Measurements from ENCODE around the gene ASTN2.

The ASTN2 gene

DNA sequence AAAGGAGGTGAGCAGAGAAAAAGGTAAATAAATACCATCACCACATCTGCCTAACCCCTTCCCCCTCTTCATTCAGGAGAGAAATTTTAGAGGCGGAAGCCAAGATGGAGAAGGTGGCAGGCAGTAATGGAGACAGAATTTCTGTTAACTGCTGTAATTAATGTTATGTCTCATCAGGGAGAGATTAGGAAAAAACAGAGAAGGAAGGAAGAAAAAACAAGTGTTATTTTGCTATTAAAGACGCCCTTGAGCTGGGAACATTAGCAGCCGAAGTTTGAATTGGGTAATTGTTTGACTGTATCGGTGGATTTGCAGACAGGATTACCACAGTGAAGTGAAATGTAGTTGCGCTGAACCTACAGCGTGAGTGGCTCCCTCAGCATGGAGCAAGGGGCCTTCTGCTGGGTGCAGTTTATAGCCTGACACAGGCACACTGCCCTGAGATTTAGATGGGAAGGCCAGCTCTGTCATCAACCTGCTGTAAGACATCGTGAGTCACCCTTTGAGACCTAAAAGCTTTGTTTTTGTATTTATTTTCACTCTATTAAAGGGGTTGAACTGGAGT is 136.3 kb downstream of the ASTN2 start:
- no peaks in the 10 kb centered on the region for H3K27me3 ChIP-seq (ENCODE audit: control insufficient read depth, insufficient read depth, low read length)

DNA sequence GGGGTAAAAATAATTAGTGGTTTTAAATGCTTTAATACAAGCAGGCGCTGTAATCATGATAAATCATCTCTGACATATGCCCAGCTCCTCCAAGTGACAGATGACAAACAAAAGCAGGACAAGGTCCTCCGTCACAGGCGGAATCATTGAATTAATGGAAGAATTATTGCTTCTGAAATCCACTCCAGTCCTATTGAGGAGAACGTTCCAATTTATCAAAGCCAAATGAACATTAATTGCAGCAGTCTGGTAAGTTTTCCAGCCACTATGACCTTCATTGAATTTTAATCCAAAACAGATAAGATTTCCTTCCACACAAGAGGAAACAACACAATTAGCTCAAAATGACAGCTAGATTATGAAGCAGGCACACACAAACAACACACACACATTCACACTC is 136.8 kb downstream of the ASTN2 start:
- H3K9ac ChIP-seq (ENCODE audit: low read length): no peak overlapping the region
- H3K36me3 ChIP-seq (ENCODE audit: control insufficient read depth, insufficient read depth, low read length): no peaks in the 10 kb centered on the region
- no peaks in the 10 kb centered on the region for H3K4me1 ChIP-seq (ENCODE audit: control insufficient read depth, insufficient read depth, low read length)
- H3K4me3 ChIP-seq (ENCODE audit: low read depth, low read length): no peak overlapping the region
- H3K27ac ChIP-seq (ENCODE audit: low read depth, low read length): no peak overlapping the region
- H3K9me3 ChIP-seq (ENCODE audit: control insufficient read depth, insufficient read depth, low read depth, low read length): no peaks in the 10 kb centered on the region
- no peaks in the 10 kb centered on the region for H3K27me3 ChIP-seq (ENCODE audit: control insufficient read depth, insufficient read depth, low read length)

More for the DNA sequence above, 136.3 kb downstream of the ASTN2 start:
- Histone ChIP-seq H3K4me1 (ENCODE audit: control insufficient read depth, insufficient read depth, low read length) (no peaks in the 10 kb centered on the region), H3K9me3 (ENCODE audit: control insufficient read depth, insufficient read depth, low read depth, low read length) (no peaks in the 10 kb centered on the region), H3K36me3 (ENCODE audit: control insufficient read depth, insufficient read depth, low read length) (no peaks in the 10 kb centered on the region), H3K27ac (ENCODE audit: low read depth, low read length) (no peak overlapping the region), H3K4me3 (ENCODE audit: low read depth, low read length) (no peak overlapping the region), H3K9ac (ENCODE audit: low read length) (no peak overlapping the region)

DNA sequence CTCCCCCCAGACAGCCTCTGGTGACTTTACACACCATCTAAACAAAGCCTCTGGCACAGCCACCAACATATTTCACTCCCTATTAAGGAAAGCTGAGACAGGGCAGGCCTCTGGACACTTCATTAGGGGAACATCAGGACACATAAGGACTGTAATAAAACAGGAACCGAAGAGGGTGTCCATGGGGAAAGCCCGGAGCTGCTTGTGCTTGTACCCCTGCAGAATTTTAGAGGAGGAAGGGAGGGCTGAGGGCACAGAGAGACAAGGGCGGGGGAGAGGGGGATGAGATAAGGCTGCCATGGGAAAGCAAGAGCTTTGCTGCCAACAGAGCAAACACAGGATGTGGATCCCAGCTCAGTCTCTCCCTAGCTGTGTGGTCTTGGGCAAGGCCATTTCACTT is 138.4 kb downstream of the ASTN2 start:
- H3K4me1 ChIP-seq (ENCODE audit: control insufficient read depth, insufficient read depth, low read length): no peaks in the 10 kb centered on the region
- H3K36me3 ChIP-seq (ENCODE audit: control insufficient read depth, insufficient read depth, low read length): no peaks in the 10 kb centered on the region
- no peak overlapping the region for H3K9ac ChIP-seq (ENCODE audit: low read length)
- H3K27me3 ChIP-seq (ENCODE audit: control insufficient read depth, insufficient read depth, low read length): no peaks in the 10 kb centered on the region
- H3K9me3 ChIP-seq (ENCODE audit: control insufficient read depth, insufficient read depth, low read depth, low read length): no peaks in the 10 kb centered on the region
- no peak overlapping the region for H3K4me3 ChIP-seq (ENCODE audit: low read depth, low read length)
- H3K27ac ChIP-seq (ENCODE audit: low read depth, low read length): no peak overlapping the region

DNA sequence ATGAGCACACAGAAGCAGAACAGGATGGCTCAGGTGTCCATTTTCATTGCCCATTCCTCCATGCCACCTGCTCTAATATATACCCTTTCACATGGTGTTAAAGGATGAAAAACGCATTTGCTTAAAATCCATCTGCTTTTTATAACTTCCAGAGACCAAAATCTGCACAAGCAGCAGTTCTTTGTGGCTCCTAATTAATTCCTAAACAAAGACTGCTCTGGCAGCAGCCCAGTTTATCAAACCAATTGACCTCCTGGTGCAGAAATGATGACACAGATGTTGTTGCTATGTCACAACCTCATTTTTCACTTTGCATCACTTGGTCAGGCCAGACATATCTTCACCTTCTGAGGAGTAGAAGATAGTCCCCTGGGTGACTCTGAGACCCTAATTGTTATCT is 141.2 kb downstream of the ASTN2 start:
- no peak overlapping the region for H3K9ac ChIP-seq (ENCODE audit: low read length)
- no peaks in the 10 kb centered on the region for H3K36me3 ChIP-seq (ENCODE audit: control insufficient read depth, insufficient read depth, low read length)
- no peak overlapping the region for H3K27ac ChIP-seq (ENCODE audit: low read depth, low read length)
- H3K9me3 ChIP-seq (ENCODE audit: control insufficient read depth, insufficient read depth, low read depth, low read length): no peaks in the 10 kb centered on the region
- H3K4me3 ChIP-seq (ENCODE audit: low read depth, low read length): no peak overlapping the region
- H3K27me3 ChIP-seq (ENCODE audit: control insufficient read depth, insufficient read depth, low read length): peaks cover 3% of the 10 kb centered on the region; the same call in 1 of the 2 replicates
- H3K4me1 ChIP-seq (ENCODE audit: control insufficient read depth, insufficient read depth, low read length): peaks cover 11% of the 10 kb centered on the region; the same call in 1 of the 2 replicates

DNA sequence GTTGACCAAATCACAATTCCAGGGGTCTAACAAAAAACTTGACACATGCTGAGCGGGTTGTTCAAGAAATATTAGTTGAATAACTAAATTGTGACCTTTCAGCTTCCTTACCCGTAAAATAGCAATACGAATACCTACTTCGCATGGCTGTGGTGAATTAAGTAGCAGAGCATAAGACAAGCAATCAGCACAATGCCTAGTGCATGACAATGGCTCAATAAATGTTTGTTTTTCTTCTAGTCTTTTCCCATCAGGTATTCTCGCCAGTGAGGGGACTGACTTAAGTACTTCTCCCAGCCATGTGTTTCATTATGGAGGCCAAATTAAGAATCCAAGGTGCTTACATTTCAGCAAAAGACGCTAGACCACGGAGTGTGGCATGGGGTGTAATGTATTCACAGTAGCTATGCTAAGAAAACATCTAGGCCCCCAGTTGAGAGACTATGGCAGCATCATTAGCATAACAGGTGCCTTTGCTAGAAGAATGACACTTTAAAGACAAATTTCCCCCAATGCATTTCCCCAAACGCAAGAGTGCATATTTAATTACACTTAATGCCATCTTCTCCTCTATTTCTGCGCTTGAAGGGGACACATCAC is 145.9 kb downstream of the ASTN2 start:
- H3K9ac ChIP-seq (ENCODE audit: low read length): no peak overlapping the region
- no peak overlapping the region for H3K27ac ChIP-seq (ENCODE audit: low read depth, low read length)
- H3K4me1 ChIP-seq (ENCODE audit: control insufficient read depth, insufficient read depth, low read length): peaks cover 13% of the 10 kb centered on the region; the same call in 1 of the 2 replicates
- H3K9me3 ChIP-seq (ENCODE audit: control insufficient read depth, insufficient read depth, low read depth, low read length): no peaks in the 10 kb centered on the region
- peaks cover 11% of the 10 kb centered on the region; the same call in 1 of the 2 replicates for H3K27me3 ChIP-seq (ENCODE audit: control insufficient read depth, insufficient read depth, low read length)
- H3K4me3 ChIP-seq (ENCODE audit: low read depth, low read length): no peak overlapping the region
- H3K36me3 ChIP-seq (ENCODE audit: control insufficient read depth, insufficient read depth, low read length): no peaks in the 10 kb centered on the region

DNA sequence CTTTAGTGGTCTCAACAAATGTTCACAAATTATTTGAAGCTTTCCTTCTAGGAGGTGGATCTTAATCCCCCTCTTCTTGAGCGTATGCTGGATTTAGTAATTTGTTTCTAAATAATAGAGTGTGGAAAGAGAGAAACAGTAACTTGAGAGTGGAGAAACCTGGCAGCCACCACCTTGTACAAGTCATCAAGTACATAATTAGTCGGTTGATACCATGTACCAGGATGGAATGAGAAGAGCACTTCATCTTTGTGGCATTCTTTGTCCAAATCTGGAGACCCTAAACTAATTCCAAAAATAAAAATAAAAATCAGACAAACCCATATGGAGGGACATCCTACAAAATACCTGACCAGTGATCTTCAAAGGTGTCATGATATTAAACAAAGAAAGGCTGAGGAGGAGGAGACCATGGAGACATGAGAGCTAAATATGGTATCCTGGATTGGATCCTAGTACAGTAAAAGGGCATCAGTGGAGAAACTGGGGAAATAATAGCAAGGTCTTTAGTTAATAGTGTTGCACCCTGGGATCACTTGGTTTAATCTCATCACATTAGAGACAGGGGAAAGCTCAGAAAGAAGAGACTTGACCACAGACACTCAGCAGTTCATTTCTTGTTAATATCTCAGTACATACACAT is 147.9 kb downstream of the ASTN2 start:
- Histone ChIP-seq H3K36me3 (ENCODE audit: control insufficient read depth, insufficient read depth, low read length) (no peaks in the 10 kb centered on the region), H3K9me3 (ENCODE audit: control insufficient read depth, insufficient read depth, low read depth, low read length) (no peaks in the 10 kb centered on the region), H3K4me1 (ENCODE audit: control insufficient read depth, insufficient read depth, low read length) (peaks cover 13% of the 10 kb centered on the region; the same call in 1 of the 2 replicates), H3K9ac (ENCODE audit: low read length) (no peak overlapping the region), H3K27me3 (ENCODE audit: control insufficient read depth, insufficient read depth, low read length) (peaks cover 11% of the 10 kb centered on the region; the same call in 1 of the 2 replicates), H3K27ac (ENCODE audit: low read depth, low read length) (no peak overlapping the region), H3K4me3 (ENCODE audit: low read depth, low read length) (no peak overlapping the region)

DNA sequence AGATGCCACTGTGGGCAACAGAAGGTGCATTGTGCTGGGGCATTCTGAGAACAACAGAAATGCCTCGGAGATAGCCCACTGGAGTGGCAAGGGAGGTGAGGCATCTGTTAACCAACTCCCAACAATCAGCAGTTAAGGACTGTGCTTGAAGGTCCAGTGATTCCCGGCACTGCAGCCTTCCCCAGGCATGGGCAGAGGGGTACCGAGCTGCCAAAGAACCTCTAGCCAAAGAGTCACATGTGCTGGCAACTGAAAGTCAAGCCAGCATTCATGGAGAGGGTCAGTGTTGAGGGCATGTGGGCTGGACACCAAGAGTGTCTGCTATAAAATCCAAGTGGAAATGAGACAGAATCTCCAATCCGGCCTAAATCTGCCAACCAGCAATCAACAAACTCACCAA is 149.6 kb downstream of the ASTN2 start:
- Histone ChIP-seq H3K27me3 (ENCODE audit: control insufficient read depth, insufficient read depth, low read length) (peaks cover 11% of the 10 kb centered on the region; the same call in 1 of the 2 replicates), H3K9me3 (ENCODE audit: control insufficient read depth, insufficient read depth, low read depth, low read length) (no peaks in the 10 kb centered on the region), H3K4me1 (ENCODE audit: control insufficient read depth, insufficient read depth, low read length) (peaks cover 13% of the 10 kb centered on the region; the same call in 1 of the 2 replicates), H3K27ac (ENCODE audit: low read depth, low read length) (no peak overlapping the region), H3K36me3 (ENCODE audit: control insufficient read depth, insufficient read depth, low read length) (no peaks in the 10 kb centered on the region), H3K4me3 (ENCODE audit: low read depth, low read length) (no peak overlapping the region), H3K9ac (ENCODE audit: low read length) (no peak overlapping the region)

DNA sequence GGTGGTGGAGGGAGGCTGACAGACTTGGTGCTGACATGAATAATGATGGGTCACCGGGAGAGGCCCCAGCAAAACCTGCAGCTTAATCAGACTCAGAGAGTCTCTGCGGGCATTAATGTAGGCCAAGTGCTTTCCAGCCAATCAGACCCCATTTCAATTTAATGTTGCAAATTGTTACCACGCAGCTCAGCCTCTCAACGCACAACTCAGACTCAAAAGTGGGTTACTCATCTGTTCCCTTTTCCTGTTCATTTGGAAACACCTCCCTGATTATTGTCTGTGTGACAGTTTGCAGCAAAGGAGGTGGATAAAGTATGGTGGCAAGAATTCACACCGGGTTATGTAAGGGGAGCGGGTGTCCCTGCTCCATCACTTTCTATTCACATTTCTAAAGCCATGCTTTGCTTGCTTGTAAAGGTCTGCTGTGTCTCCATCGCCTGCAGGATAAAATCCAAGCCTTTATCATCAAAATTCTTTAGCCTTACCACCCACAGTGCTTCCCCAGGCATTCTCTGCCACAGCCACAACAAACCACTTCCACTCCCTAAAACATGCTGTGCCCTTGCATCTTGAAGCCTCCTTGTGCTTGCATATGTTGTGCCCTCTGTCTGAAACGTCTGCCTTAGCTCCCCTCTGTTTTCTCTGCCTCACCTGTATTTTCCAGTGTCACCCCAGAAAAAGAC is 156.5 kb downstream of the ASTN2 start:
- H3K27ac ChIP-seq (ENCODE audit: low read depth, low read length): no peak overlapping the region

DNA sequence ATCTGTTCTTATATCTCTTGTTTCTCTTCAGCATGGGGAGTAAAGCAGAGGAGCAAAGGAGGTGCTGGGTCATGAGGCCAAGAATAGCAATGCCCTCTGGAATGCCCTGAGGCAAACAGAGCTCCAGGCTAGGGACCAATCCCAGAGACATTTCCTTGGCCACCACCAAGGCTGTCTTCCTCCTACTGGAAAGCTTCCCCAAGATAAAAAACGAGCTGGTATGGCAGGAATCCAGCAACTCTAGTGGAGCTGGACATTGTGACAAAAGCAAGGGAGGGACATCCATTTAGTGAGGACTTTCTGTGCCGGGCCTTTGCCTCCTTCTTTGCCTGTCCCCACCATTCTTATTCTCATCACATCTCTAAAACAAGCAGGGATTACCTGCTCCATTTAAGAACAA is 161.6 kb downstream of the ASTN2 start:
- H3K4me1 ChIP-seq (ENCODE audit: control insufficient read depth, insufficient read depth, low read length): no peaks in the 10 kb centered on the region

More for the DNA sequence above, 156.5 kb downstream of the ASTN2 start:
- Histone ChIP-seq H3K9ac (ENCODE audit: low read length) (no peak overlapping the region), H3K4me3 (ENCODE audit: low read depth, low read length) (no peak overlapping the region), H3K4me1 (ENCODE audit: control insufficient read depth, insufficient read depth, low read length) (0 out of 2 replicates have a peak, but pooled peaks cover 2% of the 10 kb centered on the region), H3K9me3 (ENCODE audit: control insufficient read depth, insufficient read depth, low read depth, low read length) (no peaks in the 10 kb centered on the region), H3K27me3 (ENCODE audit: control insufficient read depth, insufficient read depth, low read length) (peaks cover 6% of the 10 kb centered on the region; the same call in 1 of the 2 replicates), H3K36me3 (ENCODE audit: control insufficient read depth, insufficient read depth, low read length) (no peaks in the 10 kb centered on the region)

DNA sequence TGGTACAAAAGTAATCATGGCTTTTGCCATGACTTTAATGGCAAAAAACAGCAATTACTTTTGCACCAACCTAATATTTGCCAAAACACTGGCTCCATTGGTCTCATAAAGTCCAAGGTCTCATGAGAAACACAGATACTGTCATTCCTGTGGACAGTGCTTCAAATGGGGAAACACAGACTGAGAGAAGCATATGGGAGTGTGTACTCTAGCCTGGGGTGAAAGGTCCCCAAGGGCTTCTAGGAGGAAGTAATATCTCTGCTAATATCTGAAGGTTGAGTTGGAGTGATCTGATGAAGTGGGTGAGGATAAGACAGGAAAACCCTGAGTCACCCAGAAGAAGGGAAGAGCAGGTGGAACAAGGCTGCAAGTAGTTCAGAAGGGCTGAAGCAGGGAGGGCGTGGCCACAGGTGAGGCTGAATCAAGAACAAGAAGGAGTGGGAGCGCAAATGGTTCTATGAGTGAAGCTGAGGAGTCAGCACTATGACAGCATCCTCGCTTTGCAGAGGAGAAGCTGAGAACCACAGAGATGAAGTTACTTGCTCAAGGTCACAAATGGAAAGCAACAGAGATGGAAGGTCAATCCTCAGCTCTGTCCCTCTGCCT is 164.1 kb downstream of the ASTN2 start:
- no peak overlapping the region for H3K9ac ChIP-seq (ENCODE audit: low read length)
- H3K36me3 ChIP-seq (ENCODE audit: control insufficient read depth, insufficient read depth, low read length): no peaks in the 10 kb centered on the region
- H3K4me3 ChIP-seq (ENCODE audit: low read depth, low read length): no peak overlapping the region
- no peaks in the 10 kb centered on the region for H3K4me1 ChIP-seq (ENCODE audit: control insufficient read depth, insufficient read depth, low read length)
- H3K9me3 ChIP-seq (ENCODE audit: control insufficient read depth, insufficient read depth, low read depth, low read length): no peaks in the 10 kb centered on the region
- peaks cover 2% of the 10 kb centered on the region; the same call in 1 of the 2 replicates for H3K27me3 ChIP-seq (ENCODE audit: control insufficient read depth, insufficient read depth, low read length)
- H3K27ac ChIP-seq (ENCODE audit: low read depth, low read length): no peak overlapping the region

More for the DNA sequence above, 161.6 kb downstream of the ASTN2 start:
- Histone ChIP-seq H3K36me3 (ENCODE audit: control insufficient read depth, insufficient read depth, low read length) (no peaks in the 10 kb centered on the region), H3K9ac (ENCODE audit: low read length) (no peak overlapping the region), H3K27me3 (ENCODE audit: control insufficient read depth, insufficient read depth, low read length) (peaks cover 6% of the 10 kb centered on the region; the same call in 1 of the 2 replicates), H3K4me3 (ENCODE audit: low read depth, low read length) (no peak overlapping the region), H3K9me3 (ENCODE audit: control insufficient read depth, insufficient read depth, low read depth, low read length) (no peaks in the 10 kb centered on the region), H3K27ac (ENCODE audit: low read depth, low read length) (no peak overlapping the region)

Measured in HUES6 (cell line).